ENCODE measurements around the gene ATAT1. TPM values are rescaled to one million over a fixed set of nuclear protein-coding genes. Genes with fewer than 3 reads are reported as not detected.

The ATAT1 gene
- total and polyA plus RNA-seq, 2 experiments from 2014 or later = 12.8 to 23.0 TPM

GRCh38 chr6:30688569-30688968 lies 61.9 kb downstream of the ATAT1 start (continued):
- no peak for TF ChIP-seq ZNF462 (CRISPR knock-in tag; IDR thresholded peaks at IDR 0.05)
- TF ChIP-seq POLR2AphosphoS5 (IDR thresholded peaks at IDR 0.05; ENCODE audit: low read depth) = no peak

- no peak overlapping the region for H3K27ac Mint-ChIP-seq
- ATAC-seq (no peak), DNase-seq (ENCODE audit: low spot score) (no peak)
- H3K9me3 Mint-ChIP-seq = no peaks in the 10 kb centered on the region; the same call in 2 of the 3 replicates
- Histone ChIP-seq H3K27ac (ENCODE audit: low read depth) (no peak overlapping the region), H3K4me3 (peak overlapping the region; percentile 94; the same call in 1 of the 2 replicates), H3K27me3 (ENCODE audit: insufficient read depth) (0 out of 2 replicates have a peak, but pooled peaks cover 5% of the 10 kb centered on the region), H3F3A (replicated peaks; ENCODE audit: low read depth) (peaks cover 12% of the 10 kb centered on the region), H3K79me2 (replicated peaks; ENCODE audit: insufficient read depth) (peaks cover 8% of the 10 kb centered on the region; the same call in 1 of the 2 replicates), H3K4me2 (peak overlapping the region; percentile 81), H3K4me1 (ENCODE audit: insufficient read depth) (peaks cover 31% of the 10 kb centered on the region), H2AFZ (no peak overlapping the region), H4K20me1 (replicated peaks; ENCODE audit: insufficient read depth) (no peaks in the 10 kb centered on the region), H3K9me2 (ENCODE audit: insufficient read depth) (no peaks in the 10 kb centered on the region), H3K36me3 (ENCODE audit: insufficient read depth) (no peaks in the 10 kb centered on the region)
- peak overlapping the region; percentile 88 for H3K4me3 Mint-ChIP-seq
- peaks cover 52% of the 10 kb centered on the region for H3K4me1 Mint-ChIP-seq
- peaks cover 35% of the 10 kb centered on the region for H3K27me3 Mint-ChIP-seq (ENCODE audit: insufficient read depth, low read depth, poor library complexity)
- peaks cover 18% of the 10 kb centered on the region for H3K36me3 Mint-ChIP-seq (ENCODE audit: low read depth)
- TF ChIP-seq CTCF (conservative IDR thresholded peaks at IDR 0.05; ENCODE audit: low read depth in 2 of 2) (no peak), ZNF114 (CRISPR knock-in tag; IDR thresholded peaks at IDR 0.05) (no peak), STAT1 (IDR thresholded peaks at IDR 0.05; ENCODE audit: unreplicated experiment) (no peak), NANOG (IDR thresholded peaks at IDR 0.05; ENCODE audit: borderline replicate concordance) (no peak), EZH2 (IDR thresholded peaks at IDR 0.05; ENCODE audit: low read depth, unreplicated experiment) (no peak), CREB1 (CRISPR knock-in tag; IDR thresholded peaks at IDR 0.05; ENCODE audit: low read depth) (no peak), ETS1 (IDR thresholded peaks at IDR 0.05) (no peak), EZH2phosphoT487 (IDR thresholded peaks at IDR 0.05; ENCODE audit: unreplicated experiment) (no peak), ZNF331 (CRISPR knock-in tag; IDR thresholded peaks at IDR 0.05; ENCODE audit: low read depth) (no peak), JUNB (IDR thresholded peaks at IDR 0.05; ENCODE audit: unreplicated experiment) (no peak)
Measured at GRCh38 chr6:30689022-30689865, 62.6 kb downstream of the ATAT1 start.
